ENCODE data around the gene TSEN54.

DNA sequence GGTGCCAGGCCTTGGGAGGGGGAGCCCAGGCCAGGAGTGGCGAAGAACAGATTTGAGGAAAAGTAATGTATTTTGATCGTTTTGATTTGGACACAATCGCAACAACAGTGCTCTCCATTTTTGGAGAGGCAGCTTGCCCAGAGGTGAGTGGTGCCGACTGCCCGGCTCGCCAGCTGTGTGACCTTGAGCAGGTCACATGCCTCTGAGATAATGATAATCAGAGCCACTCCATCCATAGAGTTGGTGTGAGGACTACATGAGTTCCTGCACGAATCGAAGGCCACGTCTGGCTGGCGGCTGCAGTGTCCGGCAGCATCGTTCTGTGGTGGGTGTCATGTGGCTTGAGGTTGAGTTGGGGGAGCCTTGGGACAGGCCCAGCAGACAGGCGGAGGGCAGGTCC lies 29.9 kb downstream of the TSEN54 start:
- TF ChIP-seq YY1 (IDR thresholded peaks at IDR 0.05; ENCODE audit: insufficient read depth, insufficient read length) = no peak
- TF ChIP-seq ZNF274 (IDR thresholded peaks at IDR 0.05; ENCODE audit: low read depth, low read length) = no peak
- no peak for TF ChIP-seq SUZ12 (IDR thresholded peaks at IDR 0.05; ENCODE audit: extremely low read depth, insufficient read depth, insufficient read length)

Data from NT2/D1 (cell line).